ENCODE measurements around the gene SEZ6L.

SEZ6L gene

GRCh38 chr22:26182723-26183122 is 13.5 kb downstream of the SEZ6L start:
- no peak for DNase-seq (ENCODE audit: low spot score)

GRCh38 chr22:26185190-26185589 is 15.9 kb downstream of the SEZ6L start:
- no peak for DNase-seq (ENCODE audit: low spot score)

- no peak for DNase-seq (ENCODE audit: low spot score)
Measured at GRCh38 chr22:26188341-26188740, 19.1 kb downstream of the SEZ6L start.

GRCh38 chr22:26194313-26194712 is 25.1 kb downstream of the SEZ6L start:
- no peak for DNase-seq (ENCODE audit: low spot score)

GRCh38 chr22:26194877-26195276 is 25.6 kb downstream of the SEZ6L start:
- DNase-seq (ENCODE audit: low spot score): no peak

GRCh38 chr22:26196657-26197056 is 27.4 kb downstream of the SEZ6L start:
- no peak for DNase-seq (ENCODE audit: low spot score)

- DNase-seq (ENCODE audit: low spot score): no peak
Measured at GRCh38 chr22:26197425-26197824, 28.2 kb downstream of the SEZ6L start.

- DNase-seq (ENCODE audit: low spot score): peak; percentile 7
Measured at GRCh38 chr22:26199665-26200064, 30.4 kb downstream of the SEZ6L start.

GRCh38 chr22:26202280-26202924 is 33.1 kb downstream of the SEZ6L start:
- DNase-seq (ENCODE audit: low spot score): no peak

- no peak for DNase-seq (ENCODE audit: low spot score)
Measured at GRCh38 chr22:26205494-26205893, 36.2 kb downstream of the SEZ6L start.

GRCh38 chr22:26210334-26210733 is 41.1 kb downstream of the SEZ6L start:
- DNase-seq (ENCODE audit: low spot score): no peak

GRCh38 chr22:26213826-26214225 is 44.6 kb downstream of the SEZ6L start:
- DNase-seq (ENCODE audit: low spot score): no peak

- DNase-seq (ENCODE audit: low spot score): no peak
Measured at GRCh38 chr22:26214466-26214865, 45.2 kb downstream of the SEZ6L start.

GRCh38 chr22:26215736-26216135 is 46.5 kb downstream of the SEZ6L start:
- no peak for DNase-seq (ENCODE audit: low spot score)

- DNase-seq (ENCODE audit: low spot score): no peak
Measured at GRCh38 chr22:26225207-26225606, 55.9 kb downstream of the SEZ6L start.

GRCh38 chr22:26226538-26227297 is 57.5 kb downstream of the SEZ6L start:
- DNase-seq (ENCODE audit: low spot score): no peak

GRCh38 chr22:26229910-26230309 is 60.6 kb downstream of the SEZ6L start:
- no peak for DNase-seq (ENCODE audit: low spot score)

GRCh38 chr22:26234296-26234695 is 65.0 kb downstream of the SEZ6L start:
- DNase-seq (ENCODE audit: low spot score): no peak

GRCh38 chr22:26235792-26236487 is 66.7 kb downstream of the SEZ6L start:
- no peak for DNase-seq (ENCODE audit: low spot score)

GRCh38 chr22:26236991-26237390 is 67.7 kb downstream of the SEZ6L start:
- DNase-seq (ENCODE audit: low spot score): no peak

- DNase-seq (ENCODE audit: low spot score): no peak
Measured at GRCh38 chr22:26238596-26238995, 69.3 kb downstream of the SEZ6L start.

GRCh38 chr22:26239581-26239980 is 70.3 kb downstream of the SEZ6L start:
- DNase-seq (ENCODE audit: low spot score): no peak

GRCh38 chr22:26241361-26241760 is 72.1 kb downstream of the SEZ6L start:
- no peak for DNase-seq (ENCODE audit: low spot score)

Data from RKO (cell line).